ENCODE measurements around the gene SNAP47.

The SNAP47 gene

DNA sequence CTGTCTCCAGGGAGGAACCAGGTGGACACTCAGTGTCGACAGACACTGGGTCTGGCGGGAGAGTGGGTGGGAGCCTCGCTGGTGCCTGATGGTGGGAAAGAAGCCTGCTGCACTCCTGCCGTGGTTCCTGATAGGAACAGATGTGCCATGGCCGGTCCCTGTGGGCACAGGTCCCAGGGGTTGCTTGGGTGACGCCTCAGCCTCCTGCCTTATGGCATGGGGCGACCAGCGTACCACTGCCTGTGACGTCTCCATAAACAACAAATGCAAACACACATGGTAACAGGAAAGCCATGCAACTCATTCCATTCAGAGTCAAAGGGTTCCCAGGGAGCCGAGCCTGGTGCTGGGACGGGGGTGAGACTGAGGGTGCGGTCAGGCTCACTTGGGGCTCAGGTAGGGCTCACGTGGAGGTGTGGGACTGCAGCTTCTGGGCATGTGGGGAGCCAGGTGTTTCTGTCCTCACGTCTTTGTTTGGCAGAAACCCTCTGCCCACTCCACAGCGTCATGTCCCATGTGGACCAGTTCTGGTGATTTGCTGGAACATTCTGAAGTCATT lies 34.8 kb downstream of the SNAP47 start:
- DNase-seq, result no peak

DNA sequence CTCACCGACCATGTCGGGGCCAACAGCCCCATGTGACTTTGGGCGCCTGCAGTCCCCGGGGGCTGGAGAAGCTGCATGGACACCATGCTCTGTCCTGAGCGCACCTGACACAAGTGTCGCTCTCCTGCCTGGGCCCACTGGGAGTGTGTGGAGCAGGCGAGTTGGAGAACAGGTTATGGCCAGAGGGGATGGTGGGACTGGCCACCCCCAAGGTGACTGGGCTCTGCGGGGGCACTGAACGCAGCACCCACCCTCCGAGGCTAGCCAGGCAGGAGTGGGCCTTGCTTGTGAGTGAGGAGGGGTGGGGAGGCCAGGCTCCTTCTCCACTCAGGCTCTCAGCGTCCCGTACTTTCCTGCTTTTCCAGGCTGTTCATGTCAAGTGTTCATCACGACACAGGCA lies 35.6 kb downstream of the SNAP47 start:
- no peak for DNase-seq

DNA sequence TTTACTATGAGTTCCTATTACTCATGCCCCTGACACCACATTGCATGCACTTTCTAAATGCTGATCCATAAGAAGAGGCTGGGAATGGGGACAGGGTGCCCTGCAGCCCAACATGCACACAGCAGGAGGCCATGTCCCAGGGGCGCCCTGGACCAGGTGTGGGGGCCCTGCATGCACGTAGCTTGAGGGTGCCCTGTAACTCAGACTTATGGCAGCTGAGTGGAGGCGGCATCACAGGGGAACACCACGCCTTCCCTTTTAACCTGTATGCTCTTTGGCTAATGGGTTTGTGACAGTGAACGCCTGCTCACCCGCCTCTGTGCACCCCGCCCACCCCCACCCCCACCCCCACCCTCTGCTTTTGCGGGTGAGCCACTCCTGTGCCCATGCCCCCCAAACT lies 36.1 kb downstream of the SNAP47 start:
- no peak for DNase-seq

DNA sequence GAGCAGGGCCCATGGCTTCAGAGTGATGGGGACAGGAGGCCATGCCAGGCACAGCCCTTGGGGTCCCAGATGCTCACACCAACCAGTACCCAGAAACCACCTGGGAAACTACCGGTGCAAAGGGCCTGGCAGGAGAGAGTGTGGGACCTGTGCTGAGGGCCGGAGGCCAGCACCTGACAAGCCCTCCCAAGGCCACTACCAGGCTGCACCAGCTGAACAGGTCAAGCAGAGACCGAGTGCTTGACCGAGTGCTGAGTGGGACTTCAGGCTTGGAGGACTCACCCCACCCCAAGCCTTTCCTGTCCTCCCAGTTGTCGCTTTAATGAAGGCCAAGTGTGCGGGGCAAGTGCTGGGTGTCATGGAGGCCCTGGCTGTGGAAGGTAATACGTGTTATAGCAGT lies 36.5 kb downstream of the SNAP47 start:
- DNase-seq, result no peak

DNA sequence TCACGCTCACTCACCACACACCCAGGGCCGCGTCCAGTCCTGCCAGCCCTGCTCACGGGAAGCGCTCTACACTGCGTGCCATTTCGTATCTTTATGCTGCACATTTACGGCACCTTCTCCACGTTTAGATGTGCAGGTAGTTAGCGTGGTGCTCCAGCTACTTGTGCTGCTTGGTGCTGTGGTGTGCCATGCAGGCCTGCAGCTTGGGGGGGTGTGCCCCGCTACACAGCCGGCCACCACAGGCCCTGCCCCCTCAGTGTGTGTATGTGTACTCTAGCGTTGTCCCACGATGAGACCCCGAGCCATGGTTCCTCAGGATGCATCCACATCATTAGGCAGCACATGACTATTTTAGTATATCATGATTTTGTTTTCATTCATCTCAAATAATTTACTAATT lies 38.3 kb downstream of the SNAP47 start:
- no peak for DNase-seq

DNA sequence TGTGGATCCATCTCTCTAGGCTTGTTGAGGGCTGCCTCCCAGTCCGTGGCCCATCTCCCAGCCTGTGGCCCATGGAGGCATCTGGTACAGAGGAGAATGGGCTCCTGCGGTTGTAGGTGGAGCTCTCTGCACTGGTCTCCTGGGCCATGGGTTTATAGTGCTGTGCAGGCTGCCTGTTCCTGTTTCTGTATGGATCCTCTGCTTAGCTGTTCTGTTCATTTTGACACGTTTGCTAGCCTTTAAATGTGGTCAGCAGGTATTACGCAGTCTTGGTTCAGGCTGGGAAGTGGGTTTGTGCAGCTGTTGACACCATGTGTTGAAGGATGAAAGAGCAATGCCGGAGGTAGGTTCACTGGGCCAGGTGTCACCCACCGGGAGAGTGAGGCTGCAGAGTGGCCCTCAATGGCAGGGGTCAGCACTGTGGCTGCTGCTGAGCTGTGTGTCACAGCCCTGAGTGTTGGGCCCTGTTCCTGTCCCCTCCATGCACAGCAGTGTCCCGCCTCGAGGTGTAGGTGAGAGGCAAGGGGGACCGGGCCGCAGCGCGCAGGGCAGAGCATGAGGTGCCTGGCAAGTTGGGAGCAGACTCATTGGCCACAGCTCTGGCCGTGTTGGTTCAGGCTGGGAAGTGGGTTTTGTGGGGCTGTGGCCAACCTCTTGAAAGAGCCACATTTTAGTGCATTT lies 39.0 kb downstream of the SNAP47 start:
- no peak for DNase-seq

DNA sequence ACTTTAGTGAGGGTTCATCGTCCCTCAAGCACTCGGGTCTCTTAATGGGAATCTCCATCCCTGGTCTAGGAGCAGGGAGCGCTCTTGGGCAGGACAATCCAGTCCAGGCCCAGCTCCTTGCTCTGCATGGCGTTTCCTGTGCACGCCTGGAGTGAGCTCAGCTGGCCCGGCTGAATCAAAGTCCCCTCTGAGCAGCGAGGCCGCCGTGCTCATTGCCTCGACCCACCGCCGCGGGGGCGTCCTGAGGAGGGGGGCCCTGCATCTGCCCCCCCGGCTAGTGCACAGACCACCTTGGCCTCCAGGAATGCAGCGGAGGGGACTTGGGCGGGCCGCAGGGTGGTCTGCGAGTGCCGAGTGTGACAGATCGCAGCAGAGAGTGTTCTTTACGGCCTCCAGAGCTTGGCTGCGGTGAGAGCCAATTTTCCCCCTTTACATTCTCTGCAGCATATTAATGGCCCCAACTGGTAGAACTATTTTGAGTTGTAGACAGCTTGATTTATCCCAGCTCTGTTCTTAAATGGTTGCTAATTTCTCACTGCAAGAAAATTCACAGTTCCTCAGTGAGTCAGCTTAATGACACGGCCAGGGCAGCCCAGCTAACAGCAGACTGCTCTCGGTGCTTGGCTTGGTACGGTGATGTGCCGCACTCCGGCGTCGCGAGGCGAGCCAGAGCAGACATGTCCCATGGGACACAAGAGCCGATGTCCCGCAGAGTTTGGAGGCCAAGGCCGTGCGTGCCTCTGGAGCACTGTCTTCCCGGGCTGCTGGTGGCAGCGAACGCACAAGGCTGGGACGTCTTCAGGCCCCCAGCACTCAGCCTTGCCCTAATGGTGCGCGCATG lies 39.8 kb downstream of the SNAP47 start:
- no peak for DNase-seq

DNA sequence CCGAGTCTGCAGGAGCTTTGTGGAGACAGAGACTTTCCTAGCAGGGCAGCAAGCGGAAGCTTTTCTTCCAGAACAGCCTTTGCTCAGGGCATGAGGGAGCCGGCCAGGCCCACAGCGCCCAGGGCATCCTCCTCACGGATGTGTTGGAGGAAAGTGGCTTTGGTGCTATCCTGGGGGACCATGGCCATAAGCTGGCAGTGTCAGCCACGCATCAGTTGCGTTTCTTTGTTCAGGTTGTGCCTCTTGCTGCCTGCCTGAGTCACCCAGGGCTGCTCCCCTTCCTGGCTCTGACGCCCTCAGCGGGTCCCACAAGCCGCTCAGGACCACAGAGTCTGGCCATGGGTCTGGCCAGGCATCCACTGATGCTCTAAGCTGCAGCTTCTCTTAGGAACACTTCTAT lies 40.6 kb downstream of the SNAP47 start:
- DNase-seq, result no peak

DNA sequence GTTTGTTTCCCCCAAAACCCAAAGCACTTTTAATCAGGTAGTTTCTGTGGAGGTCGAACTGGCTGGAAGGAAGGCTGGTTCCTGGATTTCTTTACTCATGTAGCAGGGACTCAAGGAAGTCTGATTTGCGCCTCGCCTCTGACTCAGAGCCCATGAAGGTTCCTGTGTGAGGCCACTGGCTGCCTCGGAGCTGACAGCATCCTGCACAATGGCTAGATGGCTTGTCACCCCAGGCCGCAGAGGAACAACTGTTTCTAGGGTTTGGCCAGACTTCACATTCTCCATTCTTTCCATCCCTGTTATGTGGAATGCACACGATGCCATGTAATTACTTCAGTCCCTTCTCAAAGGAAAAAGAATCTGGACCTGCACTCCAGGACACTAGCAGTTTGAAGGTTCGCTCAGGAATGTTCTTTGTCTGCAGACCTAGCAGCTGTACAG lies 41.1 kb downstream of the SNAP47 start:
- DNase-seq, result no peak

DNA sequence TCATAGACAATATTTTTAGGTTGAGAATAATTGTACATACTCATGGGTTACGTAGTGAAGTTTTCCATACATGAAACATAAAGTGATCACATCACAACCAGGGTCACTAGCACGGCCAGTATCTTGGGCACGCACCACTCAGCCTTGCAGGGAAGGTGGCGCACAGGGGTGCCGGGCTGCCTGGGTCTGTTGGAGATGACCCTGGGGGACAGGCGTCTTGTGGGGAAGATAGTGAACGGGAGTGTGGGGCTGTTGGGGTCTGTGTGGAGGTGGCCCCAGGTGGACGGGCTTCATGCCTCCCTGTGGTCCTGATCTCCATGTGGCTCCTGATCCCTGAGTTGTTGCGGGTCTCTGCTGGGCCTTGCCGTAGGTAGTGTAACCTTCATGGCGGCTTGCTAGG lies 41.9 kb downstream of the SNAP47 start:
- no peak for DNase-seq

DNA sequence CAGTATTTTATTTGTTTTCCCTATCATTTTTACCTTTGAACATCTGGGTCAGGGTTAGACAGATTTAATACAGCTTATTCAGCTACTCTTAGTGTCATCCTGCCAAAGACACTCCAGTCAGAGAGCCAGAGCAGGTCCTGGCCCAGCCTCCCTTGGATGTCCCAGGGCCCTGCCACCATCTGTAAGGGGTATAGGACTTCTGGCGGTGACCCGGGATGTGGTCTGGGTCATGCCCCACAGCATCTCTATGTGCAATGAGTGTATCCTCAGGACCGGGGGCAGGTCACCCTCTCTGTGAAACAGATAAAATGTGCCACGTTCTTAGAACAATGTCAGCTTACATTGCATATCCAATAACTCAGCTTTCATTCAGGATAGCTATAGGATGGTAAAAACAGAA lies 42.4 kb downstream of the SNAP47 start:
- no peak for DNase-seq

DNA sequence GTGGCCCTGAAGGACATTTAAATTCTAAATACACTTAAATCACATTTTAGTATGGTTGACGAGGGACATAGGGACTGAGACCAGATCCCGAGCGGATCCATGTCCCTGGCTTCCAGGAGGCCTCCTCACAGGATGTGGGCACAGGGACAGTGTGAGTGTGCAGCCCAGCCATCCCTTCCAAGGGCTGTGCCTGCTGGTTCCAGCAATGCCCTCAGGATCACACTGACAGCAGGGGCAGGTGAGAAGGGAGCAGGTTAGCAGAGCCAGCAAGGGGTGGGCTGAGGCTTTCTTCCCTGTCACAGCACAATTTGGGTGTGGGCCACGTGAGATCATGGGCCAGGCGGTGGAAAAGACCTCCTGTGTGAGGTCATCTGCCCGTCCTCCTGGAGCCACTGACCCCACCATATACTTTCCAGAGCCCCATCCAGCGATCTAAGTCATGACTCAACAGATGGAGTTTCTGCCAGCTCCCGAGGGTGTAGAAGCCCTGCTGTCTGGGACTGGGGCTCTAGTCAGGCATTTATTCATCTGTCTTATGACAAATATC lies 43.2 kb downstream of the SNAP47 start:
- no peak for DNase-seq

DNA sequence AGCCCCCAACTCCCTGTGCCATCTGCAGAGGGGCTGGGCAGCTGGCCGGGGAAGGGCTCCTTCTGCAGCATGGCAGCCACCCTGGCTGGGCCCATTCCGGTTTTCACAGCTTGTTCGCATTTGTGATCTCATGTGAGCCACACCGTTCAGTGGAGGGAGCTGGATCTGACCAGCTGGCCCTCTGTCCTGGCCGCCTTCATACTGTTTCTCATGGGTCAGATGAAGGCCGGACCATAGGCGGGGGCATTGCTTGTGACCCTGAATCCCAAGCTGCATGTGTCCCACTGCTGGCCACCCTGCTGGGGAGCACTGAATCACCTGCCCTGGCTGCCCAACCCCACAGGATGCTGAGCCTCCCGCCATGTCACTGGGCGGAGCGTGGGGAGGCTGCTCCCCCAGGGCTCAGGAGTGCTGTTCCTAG lies 43.8 kb downstream of the SNAP47 start:
- DNase-seq, result no peak

DNA sequence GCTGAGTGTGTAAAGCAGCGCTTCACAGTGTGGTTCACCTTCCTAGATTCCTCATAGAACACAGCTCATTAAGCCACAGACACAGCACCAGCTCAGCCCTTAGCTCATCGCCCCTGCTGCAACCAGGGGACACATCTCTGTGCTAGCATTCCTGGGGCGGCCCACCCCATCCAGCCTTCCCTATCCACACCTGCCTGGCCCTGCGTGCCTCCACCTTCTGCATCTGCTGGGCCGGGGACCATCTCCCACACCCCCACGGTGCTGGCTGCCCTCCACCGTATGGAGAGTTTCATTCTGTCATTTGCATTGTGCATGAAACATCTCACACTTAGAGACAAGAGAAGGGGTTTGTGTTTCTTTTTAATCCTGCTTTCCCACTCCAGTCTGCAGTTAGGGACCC lies 44.5 kb downstream of the SNAP47 start:
- no peak for DNase-seq

DNA sequence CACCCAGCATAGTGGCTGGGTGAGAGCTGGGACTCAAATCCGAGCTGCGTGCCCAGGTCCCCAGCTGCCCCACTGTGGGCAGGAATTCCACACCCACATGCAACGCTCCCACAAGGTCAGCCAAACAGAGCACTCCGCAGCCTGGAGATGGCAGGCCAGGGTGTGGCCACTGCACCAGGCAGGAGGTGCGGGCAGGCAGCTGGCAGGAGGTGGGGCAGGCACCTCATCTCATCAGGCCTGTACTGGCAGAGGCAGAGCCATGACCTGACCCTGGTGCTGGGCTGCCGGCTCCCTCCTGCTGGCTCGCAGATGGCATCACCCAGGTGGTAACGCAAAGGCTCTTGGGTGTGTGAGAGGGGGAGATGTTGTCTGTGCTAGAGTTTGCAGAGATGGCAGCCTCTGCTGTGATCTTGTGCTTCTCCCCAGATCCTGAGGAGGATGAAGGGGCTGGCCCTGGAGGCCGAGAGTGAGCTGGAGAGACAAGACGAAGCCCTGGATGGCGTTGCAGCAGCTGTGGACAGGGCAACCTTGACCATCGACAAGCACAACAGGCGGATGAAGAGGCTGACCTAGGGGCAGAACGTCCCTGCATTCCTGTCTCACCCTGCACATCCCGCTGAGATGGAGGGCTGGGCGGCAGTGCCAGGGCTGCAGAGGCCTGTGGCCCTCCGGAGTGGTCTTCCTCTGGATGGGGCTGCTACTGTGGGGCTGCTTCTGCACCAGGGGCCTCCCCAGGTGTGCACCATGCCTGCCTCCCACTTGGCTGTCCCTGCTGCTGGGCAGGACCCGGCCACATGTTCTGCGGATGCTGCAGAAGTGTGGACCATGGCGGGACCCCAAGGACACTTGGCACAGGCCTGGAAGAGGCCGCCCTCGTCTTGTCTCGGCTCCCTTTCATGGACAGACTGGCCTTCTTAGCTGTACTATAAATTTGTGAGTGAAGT lies 45.1 kb downstream of the SNAP47 start:
- no peak for DNase-seq

DNA sequence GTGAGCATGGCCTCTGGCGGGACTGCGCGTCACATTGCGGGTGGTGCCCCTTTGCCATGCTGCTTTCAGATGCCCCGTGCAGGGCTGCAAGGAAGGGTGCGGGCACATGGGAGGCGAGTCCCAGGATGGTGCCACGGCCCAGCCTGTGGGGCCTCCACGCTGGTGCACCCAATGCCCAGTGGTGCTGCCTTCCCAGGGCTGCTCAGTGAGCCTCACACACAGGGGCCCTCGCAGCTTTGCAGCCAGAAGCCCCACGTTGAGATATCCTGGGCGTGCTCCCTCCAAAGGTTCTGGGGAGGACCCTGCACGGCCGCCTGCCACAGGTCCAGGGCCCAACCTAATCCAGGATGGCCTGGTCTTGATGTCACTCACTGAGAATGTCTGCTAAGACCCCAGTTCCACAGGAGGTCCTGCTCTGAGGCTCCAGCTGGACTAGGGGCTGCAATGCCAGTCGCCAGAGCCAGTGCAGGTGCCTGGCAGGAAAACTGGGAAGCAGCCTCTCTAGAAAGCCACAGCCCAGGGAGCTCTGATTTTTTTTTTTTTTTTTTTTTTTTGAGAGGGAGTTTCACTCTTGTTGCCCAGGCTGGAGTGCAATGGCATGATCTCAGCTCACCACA lies 46.2 kb downstream of the SNAP47 start:
- DNase-seq, result no peak

DNA sequence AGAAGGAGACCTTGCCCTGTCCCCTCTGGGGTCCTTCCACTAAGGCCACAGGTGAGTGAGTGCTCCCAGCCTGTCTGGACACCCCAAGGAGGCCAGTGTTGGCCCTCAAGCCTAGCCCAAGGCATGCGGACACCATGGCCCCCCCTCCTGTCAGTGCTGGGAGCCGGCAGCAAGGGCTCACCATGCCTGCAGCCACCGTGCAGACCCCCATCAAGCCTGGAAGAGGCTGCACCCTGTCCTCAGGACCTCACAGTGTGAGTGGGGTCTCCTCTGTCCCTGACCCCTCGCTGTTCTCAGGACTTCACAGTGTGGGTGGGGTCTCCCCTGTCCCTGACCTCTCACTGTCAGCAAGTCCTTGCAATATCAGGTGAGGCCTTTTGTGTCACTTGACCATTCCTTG lies 47.0 kb downstream of the SNAP47 start:
- no peak for DNase-seq

DNA sequence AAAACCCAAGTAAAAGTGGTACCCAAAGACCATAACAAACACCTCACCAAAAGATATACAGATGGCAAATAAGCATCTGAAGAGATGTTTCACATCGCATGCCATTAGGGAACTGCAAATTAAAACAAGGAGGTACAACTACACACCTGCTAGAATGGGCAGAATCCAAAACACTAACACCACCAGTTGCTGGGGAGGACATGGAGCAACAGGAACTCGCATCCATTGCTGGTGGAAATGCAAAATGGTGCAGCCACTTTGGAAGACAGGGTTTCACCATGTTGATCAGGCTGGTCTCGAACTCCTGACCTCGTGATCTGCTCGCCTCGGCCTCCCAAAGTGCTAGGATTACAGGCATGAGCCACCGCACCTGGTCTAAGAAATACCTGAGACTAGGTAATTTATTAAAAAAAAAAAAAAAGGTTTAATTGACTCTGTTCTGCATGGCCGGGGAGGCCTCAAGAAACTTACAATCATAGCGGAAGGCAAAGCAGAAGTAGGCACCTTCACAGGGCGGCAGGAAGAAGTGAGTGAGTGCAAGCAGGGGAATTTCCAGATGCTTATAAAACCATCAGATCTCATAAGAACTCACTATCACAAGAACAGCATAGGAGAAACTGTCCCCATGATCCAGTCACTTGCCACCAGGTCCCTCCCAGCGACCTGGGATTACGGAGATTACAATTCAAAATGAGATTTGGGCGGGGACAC lies 50.0 kb downstream of the SNAP47 start:
- DNase-seq, result no peak

DNA sequence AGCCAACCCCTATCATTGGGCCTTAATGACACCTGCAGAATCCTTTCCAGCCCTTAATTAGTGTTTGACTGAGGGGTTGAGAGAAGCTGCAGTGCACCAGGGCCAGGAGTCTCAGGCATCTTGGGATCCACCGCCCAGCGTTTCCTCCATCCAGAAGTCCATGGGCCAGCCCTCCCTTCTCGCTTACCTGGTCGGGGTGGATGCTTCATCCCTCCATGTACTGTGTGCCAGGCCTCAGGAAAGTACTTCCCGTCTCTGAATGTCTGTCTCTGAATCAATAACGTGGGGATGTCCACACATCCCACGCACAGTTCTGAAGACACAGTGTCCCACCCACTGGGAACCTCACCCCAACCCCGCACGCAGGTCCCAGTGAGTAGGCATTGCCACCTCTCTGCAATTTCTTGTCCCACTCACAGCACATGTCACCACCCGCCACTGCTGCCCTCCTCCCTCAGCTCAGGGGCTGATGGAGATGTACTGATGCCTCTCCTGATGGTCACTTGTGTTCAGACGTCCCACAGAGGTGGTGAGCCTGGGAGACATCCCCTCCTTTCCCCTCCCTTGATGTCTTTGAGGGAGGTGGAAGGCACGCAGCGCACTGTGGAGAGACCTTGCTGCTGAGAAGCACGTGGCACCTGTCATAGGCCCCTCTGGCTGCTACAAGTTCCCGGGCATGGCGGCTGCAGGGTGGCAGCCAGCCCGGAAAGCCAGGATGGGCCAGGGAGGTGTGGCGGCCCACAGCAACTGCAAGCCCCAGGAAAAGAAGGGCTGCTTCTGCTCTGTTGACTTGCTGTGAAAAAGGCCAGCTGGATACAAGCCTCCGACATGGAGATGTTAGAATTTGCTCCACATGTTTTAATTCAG lies 50.8 kb downstream of the SNAP47 start:
- no peak for DNase-seq

DNA sequence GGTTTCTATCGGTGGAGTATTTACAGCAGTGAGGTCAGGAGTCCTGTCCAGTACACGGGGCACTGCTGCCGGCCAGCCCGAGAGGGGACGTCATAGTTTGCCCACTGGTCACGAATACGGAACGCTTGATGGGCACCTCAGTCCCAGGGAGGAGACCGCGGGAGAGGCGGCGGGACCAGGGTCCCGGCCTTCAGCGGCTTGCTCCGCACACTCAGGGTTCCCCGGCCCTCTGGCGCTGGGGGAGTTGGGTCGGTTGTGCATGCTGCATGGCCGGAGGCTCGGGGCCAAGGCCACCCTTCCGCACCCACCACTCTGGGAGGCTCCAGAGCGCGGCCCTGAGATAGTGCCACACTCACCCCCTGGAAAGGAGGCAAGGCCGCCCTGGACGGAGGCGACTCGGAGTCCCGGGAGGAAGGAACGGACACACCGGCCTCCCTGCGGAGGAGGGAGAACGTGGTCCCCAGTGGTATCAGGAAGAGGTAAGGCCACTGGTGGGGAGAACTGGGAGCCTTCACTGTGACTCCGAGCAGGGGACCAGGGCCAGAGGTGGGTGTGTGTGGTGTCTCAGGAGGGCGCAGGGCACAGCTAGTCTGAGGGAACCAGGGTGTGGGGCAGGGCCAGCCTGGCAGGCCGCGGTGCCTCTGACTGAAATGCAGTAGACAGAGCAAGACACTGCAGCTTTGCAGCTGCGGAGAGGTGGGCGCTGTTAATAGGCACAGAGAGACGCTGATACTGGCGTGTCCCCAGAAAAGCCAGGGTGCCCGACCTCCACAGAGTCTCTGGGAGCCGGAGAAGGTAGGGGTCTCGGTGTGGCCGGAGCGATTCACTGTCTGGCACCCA lies 51.7 kb downstream of the SNAP47 start:
- no peak for DNase-seq
